ENCODE measurements around the gene AP2M1.
"Not testable (repeated sequence)": the region's sequence is repeated elsewhere in the genome, so short reads cannot be mapped to it uniquely, and the experiment has no call there.

Gene AP2M1

DNA sequence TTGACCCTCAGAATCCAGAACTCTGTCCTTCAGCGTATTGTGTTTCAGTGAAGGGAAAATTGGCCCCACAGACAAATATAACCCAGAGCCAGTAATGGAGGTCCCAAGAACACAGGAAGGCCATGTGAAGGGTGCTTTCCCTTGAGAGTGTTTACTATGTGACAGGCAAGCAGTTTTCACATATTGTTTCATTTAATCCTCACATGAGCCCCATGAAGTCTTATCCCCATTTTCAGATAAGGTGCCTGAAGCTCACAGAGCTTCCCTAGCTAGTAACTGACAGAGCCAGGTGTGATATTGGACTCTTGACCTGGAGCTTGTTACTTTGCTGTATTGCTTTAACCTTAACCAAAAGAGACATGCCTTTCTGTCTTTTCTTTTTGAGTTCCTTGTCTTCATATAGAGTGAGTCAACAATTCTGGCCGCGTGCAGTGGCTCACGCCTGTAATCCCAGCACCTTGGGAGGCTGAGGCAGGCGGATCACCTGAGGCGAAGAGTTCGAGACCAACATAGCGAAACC is 28.8 kb upstream of the AP2M1 start:
- TF ChIP-seq CTCF (conservative IDR thresholded peaks at IDR 0.05) (no peak), ZFX (IDR thresholded peaks at IDR 0.05) (no peak)
- peak overlapping the region; percentile 70; the same call in 1 of the 2 replicates for H3K27ac ChIP-seq

- TF ChIP-seq ZFX (IDR thresholded peaks at IDR 0.05) (no peak), CTCF (conservative IDR thresholded peaks at IDR 0.05) (no peak)
- H3K27ac ChIP-seq = no peak overlapping the region
These were observed 26.6 kb upstream of the AP2M1 start for GRCh38 chr3:184148076-184148475.

DNA sequence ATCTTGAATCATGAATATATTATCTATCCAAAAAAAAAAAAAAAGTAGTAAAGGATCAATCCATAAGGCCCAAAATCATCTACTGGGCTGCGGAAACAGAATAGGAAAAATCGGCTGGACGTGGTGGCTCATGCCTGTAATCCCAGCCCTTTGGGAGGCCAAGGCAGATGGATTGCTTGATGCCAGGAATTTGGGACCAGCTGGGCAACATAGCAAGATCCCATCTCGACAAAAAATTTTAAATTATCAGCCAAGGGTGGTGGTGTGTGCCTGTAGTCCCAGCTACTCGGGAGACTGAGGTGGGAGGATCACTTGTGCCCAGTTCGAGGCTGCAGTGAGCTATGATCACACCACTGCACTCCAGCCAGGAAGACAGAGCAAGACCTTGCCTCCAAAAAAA is 25.5 kb upstream of the AP2M1 start:
- H3K27ac ChIP-seq = no peak overlapping the region
- TF ChIP-seq CTCF (conservative IDR thresholded peaks at IDR 0.05) (no peak), ZFX (IDR thresholded peaks at IDR 0.05) (no peak)

DNA sequence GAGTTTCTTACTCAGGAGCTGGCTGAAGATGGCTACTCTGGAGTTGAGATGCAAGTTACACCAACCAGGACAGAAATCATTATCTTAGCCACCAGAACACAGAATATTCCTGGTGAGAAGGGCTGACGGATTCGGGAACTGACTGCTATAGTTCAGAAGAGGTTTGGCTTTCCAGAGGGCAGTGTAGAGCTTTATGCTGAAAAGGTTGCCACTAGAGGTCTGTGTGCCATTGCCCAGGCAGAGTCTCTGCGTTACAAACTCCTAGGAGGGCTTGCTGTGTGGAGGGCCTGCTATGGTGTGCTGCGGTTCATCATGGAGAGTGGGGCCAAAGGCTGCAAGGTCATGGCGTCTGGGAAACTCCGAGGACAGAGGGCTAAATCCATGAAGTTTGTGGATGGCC is 24.9 kb upstream of the AP2M1 start:
- H3K27ac ChIP-seq = not testable (repeated sequence)

- peak within 1 kb of the TSS; percentile 86 for H3K27ac ChIP-seq
- TF ChIP-seq ZFX (IDR thresholded peaks at IDR 0.05) = peak; percentile 98
- TF ChIP-seq CTCF (conservative IDR thresholded peaks at IDR 0.05) = no peak
These were observed 19.6 kb upstream of the AP2M1 start, which contains the start of gene DVL3 for GRCh38 chr3:184154885-184155643. TSS of gene DVL3 (plus strand) at chr3:184155377. CDS start at chr3:184155636, 259 bp downstream.

GRCh38 chr3:184155644-184156521 is 18.8 kb upstream of the AP2M1 start:
- H3K27ac ChIP-seq = peak overlapping the region; percentile 86

GRCh38 chr3:184156522-184156955 is 18.1 kb upstream of the AP2M1 start:
- peak overlapping the region; percentile 86 for H3K27ac ChIP-seq
- TF ChIP-seq CTCF (conservative IDR thresholded peaks at IDR 0.05) (no peak), ZFX (IDR thresholded peaks at IDR 0.05) (0 out of 2 replicates have a peak, but pooled peaks have one; percentile 25)

More at GRCh38 chr3:184155644-184156521, 18.8 kb upstream of the AP2M1 start:
- TF ChIP-seq ZFX (IDR thresholded peaks at IDR 0.05) = peak; percentile 86
- no peak for TF ChIP-seq CTCF (conservative IDR thresholded peaks at IDR 0.05)

Data from C4-2B (cell line).